ENCODE measurements around the gene UQCRHL. TPM values are rescaled to one million over a fixed set of nuclear protein-coding genes. Genes with fewer than 3 reads are reported as not detected.

UQCRHL gene
- total and polyA plus RNA-seq, 2 of the 8 experiments (the other 6 are each of a cell fraction or from before 2014, with no cell fraction given) = 3.7 to 3.9 TPM

DNA sequence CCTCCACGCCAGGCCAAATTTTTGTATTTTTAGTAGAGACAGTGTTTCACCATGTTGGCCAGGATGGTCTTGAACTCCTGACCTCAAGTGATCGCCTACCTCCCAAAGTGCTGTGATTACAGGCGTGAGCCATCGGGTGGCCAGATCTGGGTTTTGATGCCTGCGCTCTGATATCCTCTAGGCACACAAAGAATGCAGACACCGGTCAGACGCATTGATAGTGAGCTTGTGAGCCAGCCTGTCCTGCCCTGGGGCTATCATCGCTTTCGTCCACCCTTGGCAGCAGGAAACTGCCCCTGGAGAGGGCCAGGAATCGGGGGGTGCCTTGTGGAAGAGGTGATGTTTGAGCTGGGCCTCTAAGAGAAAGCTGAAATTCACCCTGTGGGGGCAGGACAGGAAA is 44.9 kb downstream of the UQCRHL start:
- H3K4me2 ChIP-seq (ENCODE audit: insufficient read depth in 1 of 2, low read depth in 2 of 2, low read length in 2 of 2) = no peak overlapping the region
- peaks cover 0 to 15% (median 12%) of the 10 kb centered on the region in 4 experiments; a peak in 6 of 7 replicates for H3K4me1 ChIP-seq (replicated peaks in 1 of 4; ENCODE audit: control insufficient read depth in 3 of 4, insufficient read depth in 4 of 4, low read length in 3 of 4)
- TF ChIP-seq CTCF (IDR thresholded peaks at IDR 0.05; ENCODE audit: control extremely low read depth in 1 of 3, insufficient read depth in 1 of 3, low read depth in 1 of 3, low read length in 3 of 3) = peak in 1 of 3 experiments; percentile 20; a peak in 2 of 4 replicates
- no peak for TF ChIP-seq ATF3 (IDR thresholded peaks at IDR 0.05; ENCODE audit: insufficient read depth, low read depth, low read length)
- H2BK12ac ChIP-seq (ENCODE audit: low read depth, low read length) = no peak overlapping the region
- no peak overlapping the region for H3K56ac ChIP-seq (replicated peaks; ENCODE audit: insufficient read length, low read depth, low read length)
- no peak overlapping the region for H2BK20ac ChIP-seq (ENCODE audit: low read length)
- no peak overlapping the region for H3K27ac ChIP-seq (ENCODE audit: low read depth, low read length)
- no peak overlapping the region for H3K9ac ChIP-seq (replicated peaks in 1 of 4; ENCODE audit: extremely low read depth in 1 of 4, low read depth in 3 of 4, low read length in 3 of 4)
- no peak overlapping the region for H2BK120ac ChIP-seq (replicated peaks; ENCODE audit: low read depth, low read length)
- H4K5ac ChIP-seq (ENCODE audit: insufficient read length, low read depth, low read length) = no peak overlapping the region
- peaks cover 0 to 49% of the 10 kb centered on the region in 2 experiments; a peak in 2 of 4 replicates for H3K79me2 ChIP-seq (ENCODE audit: control insufficient read depth in 1 of 2, insufficient read depth in 2 of 2, low read length in 2 of 2)
- peaks cover 18% of the 10 kb centered on the region for H3K79me1 ChIP-seq (ENCODE audit: low read depth, low read length)
- H3K4me3 ChIP-seq (ENCODE audit: extremely low read depth in 1 of 4, insufficient read depth in 2 of 4, low read depth in 3 of 4, low read length in 4 of 4) = no peak overlapping the region
- H3K4ac ChIP-seq (replicated peaks; ENCODE audit: insufficient read length, low read depth, low read length) = no peak overlapping the region
- POLR2A ChIA-PET (ENCODE audit: partially characterized antibody) = interaction anchor here (0.6 to 2.1 kb wide), 7 partner anchors 9 to 233 kb away, joined by 3 to 11 read pairs (median 3); partner anchors contain the start of gene SPEN
- peaks cover 9% of the 10 kb centered on the region; the same call in 1 of the 2 replicates for H3K23me2 ChIP-seq (ENCODE audit: low read depth, low read length)
- 0 out of 2 replicates have a peak overlapping the region, but pooled peaks have one; percentile 44 for H2BK5ac ChIP-seq (ENCODE audit: low read depth, low read length)
- peaks cover 9 to 32% (median 15%) of the 10 kb centered on the region in 4 experiments; a peak in 6 of 8 replicates for H3K36me3 ChIP-seq (ENCODE audit: control insufficient read depth in 2 of 4, insufficient read depth in 4 of 4, low read length in 3 of 4)
- no peaks in the 10 kb centered on the region for H3K27me3 ChIP-seq (replicated peaks in 1 of 4; ENCODE audit: control insufficient read depth in 3 of 4, extremely low read depth in 1 of 4, insufficient read depth in 3 of 4, low read length in 3 of 4)
- H2AK5ac ChIP-seq (ENCODE audit: low read depth, low read length) = no peak overlapping the region
- H2BK15ac ChIP-seq (ENCODE audit: low read length) = no peak overlapping the region
- no peak overlapping the region for H3K18ac ChIP-seq (ENCODE audit: extremely low read depth, low read length)
- 75% methylated on average over 10 of the region's 10 CpGs; no CpG with 5 or more reads in 1 of the 2 experiments for WGBS, 2 experiments (ENCODE audit: extremely low coverage in 1 of 2, insufficient coverage in 1 of 2, insufficient read length in 1 of 2, insufficient replicate concordance in 2 of 2, low coverage in 1 of 2, low lambda C conversion rate in 2 of 2, missing lambda C conversion rate in 1 of 2)
- H3K14ac ChIP-seq (ENCODE audit: insufficient read length) = no peak overlapping the region
- FAIRE-seq (no peak), DNase-seq (ENCODE audit: low read depth in 1 of 2, low spot score in 2 of 2) (no peak)
- no peak overlapping the region for H4K91ac ChIP-seq (replicated peaks; ENCODE audit: insufficient read length, low read length)
- no peak overlapping the region for H4K8ac ChIP-seq (ENCODE audit: extremely low read depth, insufficient read depth, low read length)
- peaks cover 10 to 19% of the 10 kb centered on the region in 2 experiments for H4K20me1 ChIP-seq (replicated peaks in 1 of 2; ENCODE audit: control insufficient read depth in 1 of 2, insufficient read depth in 2 of 2, low read length in 2 of 2)
- H2AFZ ChIP-seq (ENCODE audit: low read length) = no peak overlapping the region
- CTCF ChIA-PET (ENCODE audit: partially characterized antibody) = interaction anchor here (0.5 to 2.7 kb wide), 9 partner anchors 10 to 215 kb away, joined by 3 to 13 read pairs (median 4); partner anchors contain the start of gene SLC25A34
- no peaks in the 10 kb centered on the region for H3K9me3 ChIP-seq (ENCODE audit: insufficient read depth in 2 of 2, low read depth in 1 of 2, low read length in 1 of 2)
- H3K23ac ChIP-seq (ENCODE audit: insufficient read length) = no peak overlapping the region

Measured in H1 (cell line).